Stimulated activated CD4-positive, alpha-beta T cell treated with anti-CD3 and anti-CD28 coated beads, Interleukin-1b, Interleukin-23, amount 100 ng/mL, for 24 hours (primary cell): ENCODE data around the gene PDE4B.
"Not testable (repeated sequence)": the region's sequence is repeated elsewhere in the genome, so short reads cannot be mapped to it uniquely, and the experiment has no call there.

ENCODE experiments used
- DNase-seq, 4 experiments: peaks; one replicate each; pipeline ENCODE4 v3.0.0-alpha.2; 2020; ENCODE audit warnings: low read depth in 4 of 4, low spot score in 1 of 4

Gene PDE4B

DNA sequence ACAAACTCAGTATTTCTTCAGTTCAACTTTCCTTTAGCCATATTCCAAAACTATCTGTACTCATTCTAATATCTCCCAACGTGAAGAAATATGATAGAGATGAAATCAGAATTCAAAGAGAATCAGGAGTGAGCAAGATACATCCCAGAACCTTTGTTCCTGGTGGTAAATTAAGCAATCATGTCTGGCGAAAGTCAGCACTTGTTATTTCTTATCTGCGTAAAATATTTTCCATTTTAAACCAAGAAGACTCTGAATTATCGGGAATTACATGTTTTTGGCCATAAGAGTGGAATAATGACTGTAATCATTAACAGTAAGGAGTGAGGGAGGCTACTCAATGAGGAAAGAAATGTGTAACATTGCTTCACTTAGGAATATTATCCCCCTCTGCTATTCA lies 253.7 kb downstream of the PDE4B start:
- no peak for DNase-seq

DNA sequence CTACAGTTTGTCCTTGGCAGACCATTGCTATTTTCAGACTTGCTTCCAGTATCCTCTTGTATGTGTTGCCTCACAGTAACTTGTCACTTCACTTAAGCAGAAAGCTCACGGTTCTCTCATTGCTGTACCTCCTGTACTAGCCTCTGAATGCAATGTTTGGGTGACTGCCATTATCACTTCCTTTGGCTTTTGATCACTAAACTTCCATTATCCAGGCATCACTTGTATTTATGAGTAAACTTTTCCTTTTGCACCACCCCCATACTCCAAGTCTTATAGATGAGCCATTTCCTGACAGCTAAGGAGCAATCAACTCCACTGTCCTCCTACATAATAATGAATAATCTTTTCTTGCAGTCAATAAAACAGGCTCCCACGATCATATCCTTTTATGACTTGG lies 255.3 kb downstream of the PDE4B start:
- DNase-seq: no peak

DNA sequence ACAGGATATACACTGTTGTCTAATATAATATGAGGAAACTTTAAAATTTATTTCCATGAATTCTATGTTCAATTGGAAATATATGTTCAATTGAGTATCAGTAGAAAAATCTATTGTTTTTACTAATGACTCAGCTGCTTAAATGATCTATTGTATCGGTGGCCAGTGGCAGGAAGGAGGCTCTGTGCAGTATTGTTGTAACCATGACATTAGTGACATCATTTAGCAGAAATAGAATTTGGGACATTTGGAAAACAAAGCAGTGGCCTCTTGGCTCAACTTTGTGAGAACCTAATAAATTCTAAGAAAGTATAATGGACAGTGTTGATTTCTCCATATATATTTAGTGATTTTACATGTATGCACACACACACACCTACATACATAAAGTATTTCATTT lies 257.4 kb downstream of the PDE4B start:
- DNase-seq: no peak

DNA sequence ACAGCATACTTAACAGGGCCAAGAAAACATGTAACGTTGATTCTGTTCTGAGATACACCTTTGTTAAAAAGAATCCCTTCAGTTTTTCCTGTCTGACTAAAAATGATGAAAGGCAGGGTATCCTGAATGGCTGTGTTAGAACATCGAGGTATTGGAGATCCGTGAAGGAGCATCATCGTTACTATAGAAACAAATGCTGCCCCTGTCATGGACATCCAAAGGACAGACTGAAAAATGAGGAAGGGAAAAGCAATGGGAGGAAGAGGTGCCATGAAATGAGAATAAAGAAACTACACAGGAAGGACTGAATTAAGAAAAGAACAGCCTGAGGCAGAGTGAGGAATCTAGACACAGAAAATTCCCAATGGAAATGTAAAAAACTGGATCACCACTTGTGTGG lies 257.9 kb downstream of the PDE4B start:
- DNase-seq: no peak

DNA sequence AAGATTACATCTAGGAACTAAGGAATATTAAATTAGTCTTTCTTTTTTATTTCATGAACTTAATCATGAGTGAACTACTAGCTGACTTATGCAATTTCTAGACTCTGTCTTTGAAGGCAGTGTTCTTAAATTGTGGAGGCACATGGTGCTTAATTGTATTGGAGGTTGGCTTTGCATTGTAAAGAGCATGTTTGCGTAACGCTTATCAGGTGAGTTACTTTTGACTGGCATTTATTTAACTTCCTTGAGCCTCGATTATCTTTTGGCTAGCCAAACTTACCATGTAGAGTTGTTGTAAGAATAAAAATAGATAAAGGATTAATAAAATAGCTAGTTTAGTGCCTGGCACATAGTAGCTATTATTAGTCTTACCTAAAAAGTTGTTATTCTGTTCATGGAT lies 262.4 kb downstream of the PDE4B start:
- no peak for DNase-seq

DNA sequence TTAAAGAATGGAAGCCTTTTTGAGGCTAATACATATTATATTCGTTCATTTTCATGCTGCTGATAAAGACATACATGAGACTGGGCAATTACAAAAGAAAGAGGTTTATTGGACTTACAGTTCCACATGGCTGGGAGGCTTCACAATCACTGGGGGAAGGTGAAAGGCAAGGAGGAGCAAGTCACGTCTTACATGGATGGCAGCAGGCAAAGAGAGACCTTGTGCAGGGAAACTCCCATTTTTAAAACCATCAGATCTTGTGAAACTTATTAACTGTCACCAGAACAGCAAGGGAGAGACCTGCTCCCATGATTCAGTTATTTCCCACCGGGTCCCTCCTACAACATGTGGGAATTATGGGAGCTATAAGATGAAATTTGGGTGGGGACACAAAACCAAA lies 264.8 kb downstream of the PDE4B start:
- DNase-seq: not testable (repeated sequence)

DNA sequence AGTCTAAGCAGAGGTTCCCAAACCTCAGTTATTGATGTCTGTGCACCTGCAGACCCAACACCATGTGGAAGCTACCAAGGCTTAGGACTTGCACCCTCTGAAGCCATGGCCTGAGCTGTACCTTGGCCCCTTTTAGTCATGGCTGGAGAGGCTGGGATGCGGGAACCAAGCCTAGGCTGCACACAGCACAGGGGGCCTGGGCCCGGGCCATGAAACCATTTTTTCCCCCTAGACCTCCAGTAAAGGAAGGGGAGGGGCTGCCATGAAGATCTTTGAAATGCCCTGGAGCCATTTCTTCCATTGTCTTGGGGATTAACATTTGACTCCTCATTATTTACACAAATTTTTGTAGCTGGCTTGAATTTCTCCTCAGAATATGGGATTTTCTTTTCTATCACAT lies 265.9 kb downstream of the PDE4B start:
- DNase-seq: no peak

DNA sequence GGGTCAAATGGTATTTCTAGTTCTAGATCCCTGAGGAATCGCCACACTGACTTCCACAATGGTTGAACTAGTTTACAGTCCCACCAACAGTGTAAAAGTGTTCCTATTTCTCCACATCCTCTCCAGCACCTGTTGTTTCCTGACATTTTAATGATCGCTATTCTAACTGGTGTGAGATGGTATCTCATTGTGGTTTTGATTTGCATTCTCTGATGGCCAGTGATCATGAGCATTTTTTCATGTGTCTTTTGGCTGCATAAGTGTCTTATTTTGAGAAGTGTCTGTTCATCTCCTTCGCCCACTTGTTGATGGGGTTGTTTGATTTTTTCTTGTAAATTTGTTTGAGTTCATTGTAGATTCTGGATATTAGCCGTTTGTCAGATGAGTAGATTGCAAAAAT lies 274.5 kb downstream of the PDE4B start:
- DNase-seq: not testable (repeated sequence)

DNA sequence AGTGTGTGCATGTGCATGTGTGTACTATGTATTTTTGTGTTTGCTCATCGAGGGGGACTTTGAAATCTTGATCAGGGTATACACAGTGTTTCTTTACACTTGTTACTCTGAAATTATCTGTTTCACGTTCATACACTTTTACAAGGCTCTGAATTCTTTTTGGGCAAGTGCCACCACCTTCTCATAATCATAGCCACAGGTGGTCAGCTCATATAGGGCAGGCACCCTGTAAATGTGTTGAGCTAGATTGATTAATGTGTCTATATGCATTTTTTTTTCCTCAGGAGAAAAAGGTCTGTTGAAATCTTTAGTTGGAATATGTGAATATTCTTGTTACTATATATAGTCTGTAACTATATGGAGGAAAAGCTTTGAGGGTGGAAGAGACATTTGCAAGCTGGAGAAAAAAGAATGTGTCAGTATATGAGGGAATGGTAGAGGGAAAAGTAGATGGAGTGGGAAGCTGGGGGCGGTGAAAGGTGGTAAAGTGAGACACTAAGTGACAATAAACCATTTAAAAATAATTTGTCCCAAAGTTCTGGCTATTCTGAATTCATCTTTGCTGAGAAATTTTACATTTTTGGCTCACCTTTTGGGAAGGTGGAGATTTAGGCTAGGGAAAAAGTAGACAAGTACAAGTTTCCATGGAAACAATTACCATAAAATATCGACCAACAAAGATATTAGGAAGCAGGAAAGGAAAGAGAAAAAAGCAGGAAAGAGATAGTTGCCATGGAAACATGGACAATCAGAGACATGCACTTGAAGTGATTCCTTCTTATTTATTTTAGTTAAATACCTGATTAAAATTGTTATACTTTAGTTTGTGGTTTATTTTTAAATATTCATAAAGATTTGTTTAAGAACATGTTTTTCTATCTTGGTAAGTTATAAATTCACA lies 277.5 kb downstream of the PDE4B start:
- no peak for DNase-seq

DNA sequence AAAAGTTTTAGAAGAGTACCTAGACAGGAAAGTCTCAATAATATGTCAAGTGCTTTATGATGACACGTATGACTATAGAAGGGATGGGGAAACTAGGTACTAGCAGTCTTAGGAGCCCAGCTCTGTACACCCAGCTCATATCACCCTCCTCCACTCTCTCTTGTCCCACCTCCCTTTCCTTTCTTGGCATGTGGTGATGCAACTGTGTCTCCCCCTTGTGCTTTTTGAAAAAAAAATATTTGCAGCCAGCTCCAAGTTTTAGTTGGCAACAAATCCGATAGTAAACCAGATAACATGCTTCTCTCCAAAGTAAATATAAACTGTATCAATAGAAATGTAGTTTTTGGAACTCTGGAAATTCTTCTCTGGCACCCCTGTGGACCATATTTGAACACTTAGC lies 280.7 kb downstream of the PDE4B start:
- no peak for DNase-seq

DNA sequence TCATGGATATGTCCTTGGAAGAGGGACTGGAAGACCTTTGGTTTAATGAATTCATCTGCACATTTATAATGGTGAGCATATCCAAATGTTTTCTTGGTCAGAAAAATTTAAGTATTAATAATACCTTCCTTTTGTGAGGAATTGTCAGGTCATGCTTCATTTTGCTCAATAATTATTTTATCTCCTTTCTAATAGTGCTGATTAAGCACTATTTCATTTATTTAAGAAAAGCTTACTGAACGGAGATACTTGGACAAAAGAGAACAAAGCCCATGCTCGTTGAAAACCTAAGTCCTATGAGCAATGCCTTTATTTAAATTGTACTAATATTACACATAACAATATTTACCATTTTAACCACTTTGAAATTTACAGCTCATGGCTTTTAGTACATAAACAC lies 281.5 kb downstream of the PDE4B start:
- no peak for DNase-seq

DNA sequence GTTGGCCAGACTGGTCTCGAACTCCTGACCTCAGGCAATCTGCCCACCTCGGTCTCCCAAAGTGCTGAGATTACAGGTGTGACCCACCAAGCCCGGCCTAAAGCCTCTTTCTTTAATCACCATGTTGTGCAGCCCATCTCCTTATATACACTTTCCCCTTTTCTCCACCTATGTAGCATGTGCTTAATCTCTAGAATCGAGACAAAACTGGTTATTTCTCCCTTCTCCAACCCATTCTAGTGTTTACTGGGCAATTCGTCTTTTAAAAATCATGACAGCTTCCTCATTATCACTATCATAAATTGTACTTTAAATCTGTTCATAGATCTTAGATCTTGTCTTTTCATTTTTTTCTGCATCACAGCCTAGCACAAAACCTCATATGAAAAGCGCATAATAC lies 285.7 kb downstream of the PDE4B start:
- no peak for DNase-seq

DNA sequence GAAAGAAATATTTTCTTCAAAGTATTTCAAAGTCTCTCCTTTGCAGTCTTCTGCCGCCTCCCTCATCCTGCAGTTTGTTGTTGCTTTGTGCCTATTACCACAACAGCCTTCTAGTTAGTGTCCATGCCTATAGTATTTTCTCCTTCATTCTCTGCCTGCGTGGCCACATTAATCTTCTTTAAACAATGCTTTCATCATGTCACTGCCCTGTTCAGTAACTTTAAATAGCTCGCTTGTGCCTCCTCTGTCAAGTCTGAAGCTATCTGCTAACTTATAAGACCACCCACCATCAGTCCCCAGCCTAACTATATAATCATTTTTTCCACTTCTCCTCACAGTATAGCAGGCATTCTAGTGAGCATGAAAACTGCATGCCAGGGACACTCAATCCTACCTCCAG lies 290.3 kb downstream of the PDE4B start:
- DNase-seq: no peak

DNA sequence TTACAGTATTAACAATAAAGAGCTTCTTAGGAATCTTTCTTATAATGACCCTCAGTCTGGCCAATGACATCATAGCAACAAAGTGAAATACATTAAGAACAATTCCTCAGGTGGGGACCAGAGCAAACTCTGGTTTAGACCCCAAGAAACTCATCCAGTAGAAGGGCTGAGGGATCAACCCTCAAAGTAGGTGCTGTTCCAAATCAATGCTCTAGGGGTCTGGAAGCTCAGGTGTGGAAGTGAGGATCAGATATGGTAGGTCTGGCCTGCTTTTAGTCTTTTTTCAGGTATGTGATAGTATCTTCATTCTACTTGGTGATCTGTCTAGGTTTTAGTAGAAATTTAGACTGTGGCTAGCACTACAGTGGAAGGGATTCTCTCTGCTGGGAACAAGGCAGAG lies 291.7 kb downstream of the PDE4B start:
- DNase-seq: no peak

DNA sequence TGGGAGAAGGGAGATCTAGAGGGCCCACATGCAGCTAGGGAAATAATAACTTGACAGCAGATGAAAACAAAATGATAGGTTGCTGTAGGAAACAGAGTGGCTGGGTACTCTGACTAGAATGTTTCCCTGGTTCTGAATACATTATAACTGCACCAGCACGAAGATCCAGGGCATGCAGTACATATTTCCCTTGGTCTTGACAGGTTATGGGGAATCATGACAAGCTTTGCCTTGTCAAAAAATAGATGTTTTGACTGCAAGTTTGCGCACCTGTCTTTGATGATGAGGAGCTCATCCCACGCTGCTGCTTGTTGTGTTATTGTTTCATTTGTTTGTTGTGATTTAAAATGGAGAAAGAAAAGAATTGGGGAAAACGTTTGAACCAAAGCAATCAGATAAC lies 292.9 kb downstream of the PDE4B start:
- no peak for DNase-seq

DNA sequence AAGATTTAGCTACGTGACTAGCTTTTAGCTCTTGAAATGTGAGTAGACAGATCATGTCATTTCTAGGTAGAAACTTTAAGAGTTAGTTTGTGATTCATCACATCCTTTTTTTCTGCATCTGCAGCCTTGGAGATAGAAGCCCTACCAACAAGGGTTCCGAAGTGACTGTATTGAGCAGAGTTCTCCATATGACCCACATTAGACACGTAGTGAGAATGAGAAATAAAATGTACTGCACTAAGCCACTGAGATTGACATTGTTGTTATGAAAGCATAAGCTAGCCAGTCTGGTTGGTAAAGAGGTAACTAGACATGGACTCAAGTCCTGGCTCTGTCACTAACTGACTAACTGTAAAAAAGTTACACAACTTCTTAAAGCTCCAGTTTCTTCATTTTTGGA lies 296.1 kb downstream of the PDE4B start:
- no peak for DNase-seq

DNA sequence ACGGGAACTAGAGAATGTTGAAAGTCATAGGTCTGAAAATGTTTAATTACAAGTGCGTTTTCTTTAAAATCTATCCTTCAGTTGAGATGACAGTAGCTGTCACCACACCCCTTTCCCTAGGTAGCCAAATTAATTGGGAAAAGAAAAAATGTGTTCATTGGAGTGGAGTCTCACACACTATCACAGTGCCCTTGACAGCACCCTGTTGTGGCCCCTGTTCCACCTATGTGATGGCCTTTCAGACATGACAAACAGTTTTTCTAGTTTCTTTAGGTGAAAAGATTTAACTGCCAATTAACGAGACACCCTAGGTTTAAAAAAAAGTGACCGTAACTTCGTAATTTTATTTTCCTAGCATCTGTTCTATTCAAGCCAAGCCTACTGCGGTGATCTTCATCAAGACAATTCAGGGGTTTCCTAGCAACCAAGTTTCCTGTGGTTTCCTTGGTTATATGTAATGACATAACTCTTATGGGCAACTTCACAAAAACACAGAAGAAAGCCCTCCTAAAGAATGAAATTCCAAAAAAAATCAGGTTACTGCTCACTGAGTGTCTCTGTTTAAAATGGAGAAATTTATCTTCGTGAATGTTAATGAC lies 298.3 kb downstream of the PDE4B start:
- DNase-seq: no peak

DNA sequence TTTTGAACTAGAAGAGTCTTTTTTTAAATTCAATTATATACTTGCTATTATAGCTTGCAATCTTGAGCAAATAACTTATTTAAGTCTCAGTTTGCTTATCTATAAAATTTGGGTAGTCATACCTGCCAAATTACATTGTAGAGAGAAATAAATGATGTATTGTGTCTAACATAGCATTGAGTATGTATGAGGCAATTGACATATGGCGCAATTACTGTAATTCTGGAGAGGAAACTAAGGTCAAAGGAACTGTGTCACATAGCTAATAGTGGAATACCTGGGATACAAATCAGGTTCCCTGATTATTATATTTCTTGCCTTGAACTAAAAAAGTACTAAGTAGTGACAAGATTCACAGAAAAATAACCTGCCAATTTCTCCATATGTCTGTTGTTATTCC lies 302.5 kb downstream of the PDE4B start:
- no peak for DNase-seq

DNA sequence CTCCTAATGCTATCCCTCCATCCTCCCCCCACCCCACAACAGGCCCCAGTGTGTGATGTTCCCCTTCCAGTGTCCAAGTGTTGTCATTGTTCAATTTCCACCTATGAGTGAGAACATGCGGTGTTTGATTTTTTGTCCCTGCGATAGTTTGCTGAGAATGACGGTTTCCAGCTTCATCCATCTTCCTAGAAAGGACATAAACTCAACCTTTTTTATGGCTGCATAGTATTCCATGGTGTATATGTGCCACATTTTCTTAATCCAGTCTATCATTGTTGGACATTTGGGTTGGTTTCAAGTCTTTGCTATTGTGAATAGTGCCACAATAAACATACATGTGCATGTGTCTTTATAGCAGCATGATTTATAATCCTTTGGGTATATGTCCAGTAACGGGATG lies 308.3 kb downstream of the PDE4B start:
- not testable (repeated sequence) for DNase-seq

DNA sequence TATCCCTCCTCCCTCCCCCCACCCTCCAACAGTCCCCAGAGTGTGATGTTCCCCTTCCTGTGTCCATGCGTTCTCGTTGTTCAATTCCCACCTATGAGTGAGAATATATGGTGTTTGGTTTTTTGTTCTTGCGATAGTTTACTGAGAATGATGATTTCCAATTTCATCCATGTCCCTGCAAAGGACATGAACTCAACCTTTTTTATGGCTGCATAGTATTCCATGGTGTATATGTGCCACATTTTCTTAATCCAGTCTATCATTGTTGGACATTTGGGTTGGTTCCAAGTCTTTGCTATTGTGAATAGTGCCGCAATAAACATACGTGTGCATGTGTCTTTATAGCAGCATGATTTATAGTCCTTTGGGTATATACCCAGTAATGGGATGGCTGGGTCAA lies 311.4 kb downstream of the PDE4B start:
- not testable (repeated sequence) for DNase-seq

DNA sequence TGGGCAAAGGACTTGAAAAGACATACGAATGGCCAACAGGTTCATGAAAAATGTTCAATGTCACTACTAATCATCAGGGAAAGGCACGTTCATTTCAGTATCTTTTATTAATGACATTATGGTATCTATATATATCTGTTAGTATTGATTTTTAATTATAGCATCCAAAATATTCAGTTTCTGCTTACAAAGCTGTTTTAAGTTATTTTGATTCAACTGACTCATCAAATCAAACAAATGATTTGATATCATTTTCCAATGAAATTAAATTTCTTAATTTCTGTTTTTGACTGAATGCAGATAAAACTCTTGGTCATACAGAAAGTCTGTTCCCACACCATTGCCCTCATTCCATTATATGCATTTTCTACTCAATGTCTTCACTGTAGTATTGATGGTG lies 315.9 kb downstream of the PDE4B start:
- no peak for DNase-seq

DNA sequence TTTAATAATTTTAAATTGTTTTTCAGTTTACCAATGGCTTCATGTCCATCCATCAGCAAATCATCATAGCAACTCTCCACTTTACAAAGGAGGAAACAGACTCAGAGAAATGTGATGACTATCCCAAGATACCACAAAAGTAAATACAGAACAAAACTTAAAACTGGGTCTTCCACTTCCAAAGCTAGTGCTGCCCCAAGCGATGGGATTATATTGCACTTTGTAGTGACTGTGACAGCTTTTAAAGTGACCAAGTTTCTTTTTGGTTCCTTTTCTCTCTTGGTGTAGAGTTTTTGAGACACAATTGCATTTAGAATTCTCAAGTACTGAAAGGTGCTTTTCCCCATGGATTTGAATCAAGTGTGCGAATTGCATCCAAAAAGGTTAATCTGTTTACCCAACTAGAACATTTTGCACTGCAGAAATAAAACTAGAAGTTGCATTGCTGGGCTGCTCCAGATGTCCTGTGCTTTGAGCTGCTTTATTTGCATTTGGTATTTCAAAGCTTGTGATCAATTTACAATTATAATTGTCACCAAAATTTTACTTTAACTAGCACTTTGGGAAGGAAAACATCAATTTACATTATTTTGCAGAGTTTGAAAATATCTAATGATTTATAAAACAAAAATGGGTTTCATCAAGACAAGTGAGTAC lies 320.2 kb downstream of the PDE4B start:
- DNase-seq: no peak
